Hepatocyte (in vitro differentiated cells): ENCODE measurements around the gene IGFBP7. TPM values are rescaled to one million over a fixed set of nuclear protein-coding genes. Genes with fewer than 3 reads are reported as not detected.

Experiments used
- DNase-seq: peaks from one replicate; pipeline ENCODE4 v3.0.0-alpha.2; 2016; ENCODE audit warnings: low spot score
- H2AFZ ChIP-seq: fragments of 200-600 bp; sonication (generic); 2 replicates; pipeline ENCODE4 v1.6.0; 2016; ENCODE audit warnings: antibody characterized with exemption, mild to moderate bottlenecking
- H3K27ac ChIP-seq: fragments of 200-600 bp; sonication (generic); 2 replicates; pipeline ENCODE4 v1.5.1; 2016; ENCODE audit warnings: mild to moderate bottlenecking
- H3K27me3 ChIP-seq: fragments of 200-600 bp; sonication (generic); 2 replicates; pipeline ENCODE4 v1.6.1; 2016
- H3K36me3 ChIP-seq: fragments of 200-600 bp; sonication (generic); replicated peaks from 2 replicates; pipeline ENCODE4 v1.5.1; 2016; ENCODE audit warnings: low read depth; ENCODE audit not compliant: insufficient read depth
- H3K4me1 ChIP-seq: fragments of 200-600 bp; sonication (generic); 2 replicates; pipeline ENCODE4 v1.5.1; 2016; ENCODE audit warnings: mild to moderate bottlenecking, moderate library complexity; ENCODE audit not compliant: insufficient read depth
- H3K4me2 ChIP-seq: fragments of 200-600 bp; sonication (generic); 2 replicates; pipeline ENCODE4 v1.6.0; 2016
- H3K4me3 ChIP-seq: fragments of 200-600 bp; sonication (generic); 2 replicates; pipeline ENCODE4 v1.5.1; 2016; ENCODE audit warnings: mild to moderate bottlenecking
- H3K79me2 ChIP-seq: fragments of 200-600 bp; sonication (generic); 2 replicates; pipeline ENCODE4 v1.6.0; 2017; ENCODE audit warnings: mild to moderate bottlenecking
- H3K9me2 ChIP-seq: fragments of 200-600 bp; sonication (generic); replicated peaks from 2 replicates; pipeline ENCODE4 v1.6.0; 2017; ENCODE audit warnings: mild to moderate bottlenecking; ENCODE audit not compliant: insufficient read depth
- H3K9me3 ChIP-seq: fragments of 200-600 bp; sonication (generic); 2 replicates; pipeline ENCODE4 v1.5.1; 2016; ENCODE audit warnings: low read depth, mild to moderate bottlenecking
- H4K20me1 ChIP-seq: fragments of 200-600 bp; sonication (generic); 2 replicates; pipeline ENCODE4 v1.6.0; 2016; ENCODE audit warnings: mild to moderate bottlenecking; ENCODE audit not compliant: insufficient read depth, poor library complexity, severe bottlenecking
- EZH2 ChIP-seq: fragments of 200-600 bp; sonication (generic); IDR thresholded peaks from 2 replicates; pipeline ENCODE4 v1.6.1; 2016; ENCODE audit warnings: antibody characterized with exemption, mild to moderate bottlenecking, borderline replicate concordance
- EZH2phosphoT487 ChIP-seq: fragments of 200-600 bp; sonication (generic); IDR thresholded peaks from one replicate; pipeline ENCODE4 v1.6.1; 2018; ENCODE audit warnings: antibody characterized with exemption, mild to moderate bottlenecking, low read depth, moderate library complexity; ENCODE audit not compliant: unreplicated experiment, severe bottlenecking
- WGBS: methylation state at CpG from one replicate; pipeline ENCODE4 v1.1.6; 2016; ENCODE audit warnings: low lambda C conversion rate; ENCODE audit errors: missing lambda C conversion rate; 5-methylcytosine and 5-hydroxymethylcytosine counted together
- polyA plus RNA-seq: library from polyadenylated mRNA; unstranded; fragments of >200 nt; fragmentation: Nextera tagmentation; extraction: Ambion mirVana; gene quantifications from 2 replicates; pipeline ENCODE4 v1.2.1, GENCODE V29; 2016
- total RNA-seq: library from RNA; depleted of rRNA; stranded (reverse); fragments of >200 nt; gene quantifications from 2 replicates; pipeline ENCODE4 v1.2.3, GENCODE V29; 2014
- TF ChIP-seq, protein P1 (sequence below): fragments of 200-600 bp; sonication (generic); IDR thresholded peaks from 2 replicates; pipeline ENCODE4 v1.5.1; 2016; ENCODE audit warnings: antibody characterized with exemption, mild to moderate bottlenecking; ENCODE audit not compliant: poor library complexity

Gene IGFBP7
- total and polyA plus RNA-seq, 2 experiments from 2014 or later = 73.4 to 122 TPM

DNA sequence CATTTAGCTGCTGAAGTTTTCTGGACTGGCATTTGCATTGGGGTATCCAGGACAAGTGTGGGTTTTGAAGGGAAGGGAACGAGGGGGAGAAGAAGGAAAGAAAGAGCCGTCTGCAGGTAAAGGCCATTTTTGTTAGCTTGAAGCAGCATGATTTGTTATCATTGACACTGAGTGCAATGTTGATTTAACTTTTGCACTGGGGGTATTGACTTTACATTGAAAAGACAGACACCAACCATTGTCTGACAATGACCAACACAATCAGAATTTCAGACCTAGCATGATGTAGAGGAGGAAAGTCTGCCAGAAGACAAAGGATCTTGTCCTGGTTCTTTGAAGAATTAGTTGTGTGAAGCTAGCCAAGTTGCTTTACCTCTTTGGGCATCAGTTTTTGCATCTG, 39.6 kb upstream of the IGFBP7 start:
- Histone ChIP-seq H3K4me3 (no peak overlapping the region), H3K79me2 (no peaks in the 10 kb centered on the region), H3K27me3 (peaks cover 1% of the 10 kb centered on the region), H3K36me3 (no peaks in the 10 kb centered on the region), H3K27ac (no peak overlapping the region), H4K20me1 (no peaks in the 10 kb centered on the region), H2AFZ (no peak overlapping the region), H3K9me3 (no peaks in the 10 kb centered on the region), H3K4me1 (no peaks in the 10 kb centered on the region), H3K4me2 (no peak overlapping the region), H3K9me2 (no peaks in the 10 kb centered on the region)
- 40% methylated on average over 2 of the region's 2 CpGs for WGBS
- TF ChIP-seq EZH2 (no peak), EZH2phosphoT487 (no peak)
- TF ChIP-seq, protein P1, sequence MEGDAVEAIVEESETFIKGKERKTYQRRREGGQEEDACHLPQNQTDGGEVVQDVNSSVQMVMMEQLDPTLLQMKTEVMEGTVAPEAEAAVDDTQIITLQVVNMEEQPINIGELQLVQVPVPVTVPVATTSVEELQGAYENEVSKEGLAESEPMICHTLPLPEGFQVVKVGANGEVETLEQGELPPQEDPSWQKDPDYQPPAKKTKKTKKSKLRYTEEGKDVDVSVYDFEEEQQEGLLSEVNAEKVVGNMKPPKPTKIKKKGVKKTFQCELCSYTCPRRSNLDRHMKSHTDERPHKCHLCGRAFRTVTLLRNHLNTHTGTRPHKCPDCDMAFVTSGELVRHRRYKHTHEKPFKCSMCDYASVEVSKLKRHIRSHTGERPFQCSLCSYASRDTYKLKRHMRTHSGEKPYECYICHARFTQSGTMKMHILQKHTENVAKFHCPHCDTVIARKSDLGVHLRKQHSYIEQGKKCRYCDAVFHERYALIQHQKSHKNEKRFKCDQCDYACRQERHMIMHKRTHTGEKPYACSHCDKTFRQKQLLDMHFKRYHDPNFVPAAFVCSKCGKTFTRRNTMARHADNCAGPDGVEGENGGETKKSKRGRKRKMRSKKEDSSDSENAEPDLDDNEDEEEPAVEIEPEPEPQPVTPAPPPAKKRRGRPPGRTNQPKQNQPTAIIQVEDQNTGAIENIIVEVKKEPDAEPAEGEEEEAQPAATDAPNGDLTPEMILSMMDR = no peak
- no peak for DNase-seq

DNA sequence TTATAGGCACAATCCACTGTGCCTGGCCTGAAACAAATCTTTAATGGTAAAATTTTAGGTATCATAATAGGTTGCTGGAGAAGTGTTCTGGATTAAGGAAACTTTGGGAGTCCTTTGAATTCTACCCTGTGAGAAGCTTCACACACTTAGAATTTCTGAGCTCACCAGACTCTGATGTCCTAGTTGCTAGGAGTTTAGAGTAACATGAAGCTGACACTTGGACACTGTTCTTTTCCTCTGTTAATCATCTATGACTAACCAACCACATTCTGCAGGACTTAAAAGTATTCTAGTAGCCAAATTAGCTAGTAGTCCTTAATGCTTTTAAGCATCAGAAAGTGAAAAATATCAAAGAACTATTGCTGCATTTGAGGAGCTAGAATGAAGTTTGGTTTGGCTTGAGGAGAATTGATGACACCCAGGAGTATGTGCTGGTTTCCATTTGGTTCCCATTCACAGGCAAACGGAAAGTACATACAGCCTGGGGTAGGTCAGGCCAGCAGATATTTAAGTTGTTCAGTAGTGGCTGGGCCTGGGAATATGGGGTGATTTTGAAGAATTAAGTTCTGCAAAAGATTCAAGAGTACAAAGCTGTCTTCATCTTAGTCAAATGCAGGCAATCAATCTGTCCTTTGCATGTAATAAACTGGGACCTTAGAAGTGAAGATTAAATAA, 38.8 kb upstream of the IGFBP7 start:
- Histone ChIP-seq H3K4me3 (no peak overlapping the region), H3K4me1 (no peaks in the 10 kb centered on the region), H3K4me2 (no peak overlapping the region), H3K27me3 (no peaks in the 10 kb centered on the region), H3K27ac (no peak overlapping the region), H4K20me1 (no peaks in the 10 kb centered on the region), H3K9me2 (no peaks in the 10 kb centered on the region), H2AFZ (no peak overlapping the region), H3K9me3 (no peaks in the 10 kb centered on the region), H3K36me3 (no peaks in the 10 kb centered on the region), H3K79me2 (no peaks in the 10 kb centered on the region)
- WGBS = 60% methylated on average over 1 of the region's 1 CpG
- no peak for TF ChIP-seq EZH2
- TF ChIP-seq, protein P1 = no peak
- no peak for TF ChIP-seq EZH2phosphoT487
- DNase-seq = no peak

DNA sequence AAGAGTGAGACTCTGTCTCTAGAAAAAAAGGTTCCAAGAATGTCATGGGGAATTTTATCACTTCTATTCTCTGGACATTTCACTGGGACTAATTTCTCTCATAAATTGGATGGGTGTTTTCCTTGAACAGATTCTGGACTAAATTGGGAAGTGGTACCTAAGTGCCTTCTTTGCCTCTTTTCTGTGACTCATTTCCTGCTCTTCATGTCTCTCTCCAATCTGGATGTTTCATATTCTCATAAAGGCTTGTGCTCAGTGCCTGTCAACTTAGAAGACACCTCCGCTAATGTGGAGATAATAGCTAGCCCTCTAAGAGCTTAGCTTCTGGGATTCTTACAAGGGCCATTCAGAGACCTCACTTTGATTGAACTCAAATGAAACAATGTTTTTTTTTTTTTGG, 38.0 kb upstream of the IGFBP7 start:
- Histone ChIP-seq H3K27me3 (no peaks in the 10 kb centered on the region), H4K20me1 (no peaks in the 10 kb centered on the region), H3K79me2 (no peaks in the 10 kb centered on the region), H3K27ac (no peak overlapping the region), H3K4me3 (no peak overlapping the region), H3K4me2 (no peak overlapping the region), H3K36me3 (no peaks in the 10 kb centered on the region), H2AFZ (no peak overlapping the region), H3K4me1 (no peaks in the 10 kb centered on the region), H3K9me2 (no peaks in the 10 kb centered on the region), H3K9me3 (no peaks in the 10 kb centered on the region)
- no peak for DNase-seq
- 100% methylated on average over 1 of the region's 1 CpG for WGBS
- TF ChIP-seq, protein P1 = no peak
- no peak for TF ChIP-seq EZH2phosphoT487
- no peak for TF ChIP-seq EZH2
